ENCODE measurements around the gene IPO9. TPM values are rescaled to one million over a fixed set of nuclear protein-coding genes. Genes with fewer than 3 reads are reported as not detected.
A peak's percentile ranks its signal among the peaks of the same experiment; 100 is the strongest.
"Not testable (repeated sequence)": the region's sequence is repeated elsewhere in the genome, so short reads cannot be mapped to it uniquely, and the experiment has no call there.

Gene IPO9
- total and polyA plus RNA-seq, 8 donors, result 12.4 to 21.2 (median 16.3) TPM

- no peaks in the 10 kb centered on the region for H3K27me3 ChIP-seq
- no peak overlapping the region for H3K27ac ChIP-seq
- TF ChIP-seq CTCF (IDR thresholded peaks at IDR 0.05), result no peak
- H3K4me1 ChIP-seq, result no peaks in the 10 kb centered on the region
- intact Hi-C loops (cut with DNase I), result no loop called here
- 69 to 74% methylated on average over 1 of the region's 1 CpG for WGBS, 2 donors
- DNase-seq (no peak), ATAC-seq (no peak), FAIRE-seq (no peak)
- H3K4me3 ChIP-seq, result no peak overlapping the region
- peaks cover 0 to 15% (median 3%) of the 10 kb centered on the region in 3 donors for H3K36me3 ChIP-seq
- H3K9me3 ChIP-seq, result no peaks in the 10 kb centered on the region
These were observed 18.2 kb downstream of the IPO9 start for GRCh38 chr1:201847150-201847549.

GRCh38 chr1:201848230-201848629, 19.3 kb downstream of the IPO9 start:
- ATAC-seq, result no peak
- DNase-seq, result no peak
- Histone ChIP-seq H3K36me3 (peaks cover 0 to 25% (median 11%) of the 10 kb centered on the region in 3 donors), H3K27me3 (no peaks in the 10 kb centered on the region), H3K4me1 (no peaks in the 10 kb centered on the region), H3K4me3 (no peak overlapping the region), H3K9me3 (no peaks in the 10 kb centered on the region), H3K27ac (no peak overlapping the region)
- WGBS, 2 donors, result 92 to 95% methylated on average over 6 of the region's 6 CpGs
- intact Hi-C loops (cut with DNase I), result no loop called here
- no peak for TF ChIP-seq CTCF (IDR thresholded peaks at IDR 0.05)
- FAIRE-seq, result no peak

GRCh38 chr1:201849372-201850052, 20.6 kb downstream of the IPO9 start:
- 81 to 86% methylated on average over 2 of the region's 2 CpGs for WGBS, 2 donors
- no peaks in the 10 kb centered on the region for H3K9me3 ChIP-seq
- no peak overlapping the region for H3K27ac ChIP-seq
- no peak overlapping the region for H3K4me3 ChIP-seq
- intact Hi-C loops (cut with DNase I), result no loop called here
- DNase-seq (no peak), ATAC-seq (no peak), FAIRE-seq (no peak)
- H3K36me3 ChIP-seq, result peaks cover 0 to 36% (median 16%) of the 10 kb centered on the region in 3 donors
- no peaks in the 10 kb centered on the region for H3K27me3 ChIP-seq
- H3K4me1 ChIP-seq, result no peaks in the 10 kb centered on the region
- TF ChIP-seq CTCF (IDR thresholded peaks at IDR 0.05), result no peak

- no peak overlapping the region for H3K4me3 ChIP-seq
- FAIRE-seq (no peak), ATAC-seq (peak in 1 of 4 donors; percentile 48), DNase-seq (no peak)
- WGBS, 2 donors, result 19 to 32% methylated on average over 1 of the region's 1 CpG
- H3K27ac ChIP-seq, result no peak overlapping the region
- peaks cover 0 to 39% (median 16%) of the 10 kb centered on the region in 3 donors for H3K36me3 ChIP-seq
- intact Hi-C loops (cut with DNase I), result no loop called here
- H3K9me3 ChIP-seq, result no peaks in the 10 kb centered on the region
- H3K4me1 ChIP-seq, result no peaks in the 10 kb centered on the region
- H3K27me3 ChIP-seq, result no peaks in the 10 kb centered on the region
- no peak for TF ChIP-seq CTCF (IDR thresholded peaks at IDR 0.05)
These were observed 21.1 kb downstream of the IPO9 start for GRCh38 chr1:201850053-201850397.

GRCh38 chr1:201851949-201852348, 23.0 kb downstream of the IPO9 start:
- Histone ChIP-seq H3K4me1 (no peaks in the 10 kb centered on the region), H3K27me3 (no peaks in the 10 kb centered on the region), H3K27ac (no peak overlapping the region), H3K36me3 (peaks cover 0 to 52% (median 29%) of the 10 kb centered on the region in 3 donors), H3K9me3 (no peaks in the 10 kb centered on the region), H3K4me3 (no peak overlapping the region)
- ATAC-seq (no peak), FAIRE-seq (no peak), DNase-seq (no peak)
- TF ChIP-seq CTCF (IDR thresholded peaks at IDR 0.05), result no peak
- intact Hi-C loops (cut with DNase I), result no loop called here
- 86 to 92% methylated on average over 1 of the region's 1 CpG for WGBS, 2 donors

- H3K27ac ChIP-seq; DNase-seq; H3K4me3 ChIP-seq; H3K4me1 ChIP-seq; H3K9me3 ChIP-seq; ATAC-seq; FAIRE-seq; intact Hi-C loops (cut with DNase I); H3K27me3 ChIP-seq: not testable (repeated sequence)
- WGBS, 2 donors, result 95 to 98% methylated on average over 2 of the region's 2 CpGs
- peaks cover 0 to 65% (median 32%) of the 10 kb centered on the region in 3 donors for H3K36me3 ChIP-seq
These were observed 27.8 kb downstream of the IPO9 start for GRCh38 chr1:201856722-201857121.
